Measurements from ENCODE around the gene MYH7.

GRCh38 chr14:23452237-23452636 lies 16.8 kb upstream of the MYH7 start:
- TF ChIP-seq, protein P1, sequence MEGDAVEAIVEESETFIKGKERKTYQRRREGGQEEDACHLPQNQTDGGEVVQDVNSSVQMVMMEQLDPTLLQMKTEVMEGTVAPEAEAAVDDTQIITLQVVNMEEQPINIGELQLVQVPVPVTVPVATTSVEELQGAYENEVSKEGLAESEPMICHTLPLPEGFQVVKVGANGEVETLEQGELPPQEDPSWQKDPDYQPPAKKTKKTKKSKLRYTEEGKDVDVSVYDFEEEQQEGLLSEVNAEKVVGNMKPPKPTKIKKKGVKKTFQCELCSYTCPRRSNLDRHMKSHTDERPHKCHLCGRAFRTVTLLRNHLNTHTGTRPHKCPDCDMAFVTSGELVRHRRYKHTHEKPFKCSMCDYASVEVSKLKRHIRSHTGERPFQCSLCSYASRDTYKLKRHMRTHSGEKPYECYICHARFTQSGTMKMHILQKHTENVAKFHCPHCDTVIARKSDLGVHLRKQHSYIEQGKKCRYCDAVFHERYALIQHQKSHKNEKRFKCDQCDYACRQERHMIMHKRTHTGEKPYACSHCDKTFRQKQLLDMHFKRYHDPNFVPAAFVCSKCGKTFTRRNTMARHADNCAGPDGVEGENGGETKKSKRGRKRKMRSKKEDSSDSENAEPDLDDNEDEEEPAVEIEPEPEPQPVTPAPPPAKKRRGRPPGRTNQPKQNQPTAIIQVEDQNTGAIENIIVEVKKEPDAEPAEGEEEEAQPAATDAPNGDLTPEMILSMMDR (IDR thresholded peaks at IDR 0.05): no peak
- TF ChIP-seq EP300 (IDR thresholded peaks at IDR 0.05; ENCODE audit: borderline replicate concordance in 1 of 2, low read depth in 1 of 2, low read length in 1 of 2) (no peak), POLR2AphosphoS5 (IDR thresholded peaks at IDR 0.05; ENCODE audit: low read depth, low read length) (no peak), TCF12 (IDR thresholded peaks at IDR 0.05) (no peak), EZH2phosphoT487 (IDR thresholded peaks at IDR 0.05; ENCODE audit: borderline replicate concordance, low read depth) (no peak), RAD21 (IDR thresholded peaks at IDR 0.05; ENCODE audit: low read length) (no peak), MXI1 (IDR thresholded peaks at IDR 0.05; ENCODE audit: low read depth, low read length) (no peak), RFX5 (IDR thresholded peaks at IDR 0.05; ENCODE audit: low read length) (no peak), JUND (IDR thresholded peaks at IDR 0.05) (no peak)
- TF ChIP-seq, protein P2, sequence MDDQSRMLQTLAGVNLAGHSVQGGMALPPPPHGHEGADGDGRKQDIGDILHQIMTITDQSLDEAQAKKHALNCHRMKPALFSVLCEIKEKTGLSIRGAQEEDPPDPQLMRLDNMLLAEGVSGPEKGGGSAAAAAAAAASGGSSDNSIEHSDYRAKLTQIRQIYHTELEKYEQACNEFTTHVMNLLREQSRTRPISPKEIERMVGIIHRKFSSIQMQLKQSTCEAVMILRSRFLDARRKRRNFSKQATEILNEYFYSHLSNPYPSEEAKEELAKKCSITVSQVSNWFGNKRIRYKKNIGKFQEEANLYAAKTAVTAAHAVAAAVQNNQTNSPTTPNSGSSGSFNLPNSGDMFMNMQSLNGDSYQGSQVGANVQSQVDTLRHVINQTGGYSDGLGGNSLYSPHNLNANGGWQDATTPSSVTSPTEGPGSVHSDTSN (IDR thresholded peaks at IDR 0.05): no peak
- TF ChIP-seq, protein P3, sequence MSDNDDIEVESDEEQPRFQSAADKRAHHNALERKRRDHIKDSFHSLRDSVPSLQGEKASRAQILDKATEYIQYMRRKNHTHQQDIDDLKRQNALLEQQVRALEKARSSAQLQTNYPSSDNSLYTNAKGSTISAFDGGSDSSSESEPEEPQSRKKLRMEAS (IDR thresholded peaks at IDR 0.05; ENCODE audit: low read depth): no peak
